ENCODE data around the gene BCAP29. TPM values are rescaled to one million over a fixed set of nuclear protein-coding genes. Genes with fewer than 3 reads are reported as not detected.

The BCAP29 gene
- total RNA-seq, 6 donors from 2014 or later: 29.6 to 97.0 (median 62.2) TPM

DNA sequence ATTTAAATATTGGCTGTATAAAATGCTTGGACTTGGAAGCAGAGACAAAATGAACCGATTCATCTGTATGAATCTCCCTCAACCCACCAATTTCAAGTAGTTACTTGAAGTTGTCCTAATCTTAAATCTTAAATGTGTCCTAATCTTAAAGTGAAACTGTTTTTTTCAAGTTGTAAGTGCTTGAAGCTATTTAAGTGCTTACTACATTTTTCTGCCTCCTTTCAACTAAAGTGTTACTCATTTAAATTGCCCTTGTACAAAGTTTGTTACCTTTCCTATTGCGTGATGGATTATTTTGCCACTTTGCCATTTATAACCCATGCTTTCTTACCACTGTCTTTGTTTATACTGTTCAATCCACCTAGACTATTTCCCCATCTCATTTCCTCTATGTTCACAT lies 2.8 kb downstream of the BCAP29 start:
- Histone ChIP-seq H3K4me1 (peaks cover 9 to 31% (median 27%) of the 10 kb centered on the region in 4 donors), H3K27me3 (no peaks in the 10 kb centered on the region), H3K27ac (peak overlapping the region in 2 of 4 donors; percentile 3 to 18), H3K36me3 (peaks cover 0 to 18% (median 8%) of the 10 kb centered on the region in 4 donors), H3K4me3 (peak overlapping the region in 2 of 4 donors; percentile 7 to 73), H3K9me3 (no peaks in the 10 kb centered on the region)
- no peak for TF ChIP-seq POLR2A (IDR thresholded peaks at IDR 0.05)
- TF ChIP-seq, protein P1, sequence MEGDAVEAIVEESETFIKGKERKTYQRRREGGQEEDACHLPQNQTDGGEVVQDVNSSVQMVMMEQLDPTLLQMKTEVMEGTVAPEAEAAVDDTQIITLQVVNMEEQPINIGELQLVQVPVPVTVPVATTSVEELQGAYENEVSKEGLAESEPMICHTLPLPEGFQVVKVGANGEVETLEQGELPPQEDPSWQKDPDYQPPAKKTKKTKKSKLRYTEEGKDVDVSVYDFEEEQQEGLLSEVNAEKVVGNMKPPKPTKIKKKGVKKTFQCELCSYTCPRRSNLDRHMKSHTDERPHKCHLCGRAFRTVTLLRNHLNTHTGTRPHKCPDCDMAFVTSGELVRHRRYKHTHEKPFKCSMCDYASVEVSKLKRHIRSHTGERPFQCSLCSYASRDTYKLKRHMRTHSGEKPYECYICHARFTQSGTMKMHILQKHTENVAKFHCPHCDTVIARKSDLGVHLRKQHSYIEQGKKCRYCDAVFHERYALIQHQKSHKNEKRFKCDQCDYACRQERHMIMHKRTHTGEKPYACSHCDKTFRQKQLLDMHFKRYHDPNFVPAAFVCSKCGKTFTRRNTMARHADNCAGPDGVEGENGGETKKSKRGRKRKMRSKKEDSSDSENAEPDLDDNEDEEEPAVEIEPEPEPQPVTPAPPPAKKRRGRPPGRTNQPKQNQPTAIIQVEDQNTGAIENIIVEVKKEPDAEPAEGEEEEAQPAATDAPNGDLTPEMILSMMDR (IDR thresholded peaks at IDR 0.05): no peak
- TF ChIP-seq POLR2AphosphoS5 (IDR thresholded peaks at IDR 0.05): no peak
- TF ChIP-seq EP300 (IDR thresholded peaks at IDR 0.05): no peak
- ATAC-seq (ENCODE audit: low FRiP score in 2 of 2) (no peak), DNase-seq (no peak)
- 61 to 63% methylated on average over 2 of the region's 2 CpGs for WGBS, 2 donors

GRCh38 chr7:107584716-107585115 lies 4.7 kb downstream of the BCAP29 start:
- ATAC-seq (ENCODE audit: low FRiP score in 2 of 2) (no peak), DNase-seq (no peak)
- Histone ChIP-seq H3K4me1 (peaks cover 4 to 28% (median 26%) of the 10 kb centered on the region in 4 donors), H3K4me3 (no peak overlapping the region), H3K27me3 (no peaks in the 10 kb centered on the region), H3K36me3 (peaks cover 0 to 20% (median 9%) of the 10 kb centered on the region in 4 donors), H3K9me3 (no peaks in the 10 kb centered on the region), H3K27ac (no peak overlapping the region)
- WGBS, 2 donors: 85 to 86% methylated on average over 2 of the region's 2 CpGs
- TF ChIP-seq POLR2A (IDR thresholded peaks at IDR 0.05) (no peak), EP300 (IDR thresholded peaks at IDR 0.05) (no peak), POLR2AphosphoS5 (IDR thresholded peaks at IDR 0.05) (no peak)
- TF ChIP-seq, protein P1 (IDR thresholded peaks at IDR 0.05): no peak

- Histone ChIP-seq H3K27me3 (no peaks in the 10 kb centered on the region), H3K27ac (no peak overlapping the region), H3K4me1 (peaks cover 0 to 1% (median 0%) of the 10 kb centered on the region in 4 donors), H3K4me3 (no peak overlapping the region), H3K36me3 (peaks cover 0 to 20% (median 9%) of the 10 kb centered on the region in 4 donors), H3K9me3 (no peaks in the 10 kb centered on the region)
- DNase-seq: no peak
- TF ChIP-seq, protein P1 (IDR thresholded peaks at IDR 0.05): no peak
- no peak for TF ChIP-seq POLR2A (IDR thresholded peaks at IDR 0.05)
- TF ChIP-seq POLR2AphosphoS5 (IDR thresholded peaks at IDR 0.05): no peak
- no peak for TF ChIP-seq EP300 (IDR thresholded peaks at IDR 0.05)
- 93 to 97% methylated on average over 5 of the region's 5 CpGs for WGBS, 2 donors
- no peak for ATAC-seq (ENCODE audit: low FRiP score in 2 of 2)
Observed at GRCh38 chr7:107588529-107589130, 8.6 kb downstream of the BCAP29 start.

DNA sequence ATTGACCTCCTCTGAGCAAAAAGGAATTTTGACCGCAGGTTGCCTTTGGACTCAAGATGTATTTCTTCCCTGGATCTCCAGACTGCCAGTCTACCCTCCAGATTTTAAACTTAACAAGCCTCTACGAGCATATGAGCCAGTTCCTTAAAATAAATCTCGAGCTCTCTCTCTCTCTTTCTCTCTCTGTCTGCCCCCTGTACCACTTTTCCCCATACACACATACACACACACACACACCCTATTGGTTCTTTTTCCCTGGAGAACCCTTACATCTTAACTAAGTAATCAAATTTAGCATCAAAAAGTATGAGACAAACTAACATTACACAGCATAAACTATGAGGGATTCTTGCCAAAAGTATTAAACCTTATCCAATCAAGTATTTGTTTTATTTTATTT lies 11.4 kb downstream of the BCAP29 start:
- Histone ChIP-seq H3K4me1 (peaks cover 0 to 7% (median 2%) of the 10 kb centered on the region in 4 donors), H3K4me3 (no peak overlapping the region), H3K36me3 (peaks cover 0 to 23% (median 5%) of the 10 kb centered on the region in 4 donors), H3K27me3 (no peaks in the 10 kb centered on the region), H3K27ac (no peak overlapping the region), H3K9me3 (no peaks in the 10 kb centered on the region)
- DNase-seq: no peak
- 73 to 82% methylated on average over 3 of the region's 3 CpGs for WGBS, 2 donors
- TF ChIP-seq POLR2AphosphoS5 (IDR thresholded peaks at IDR 0.05) (no peak), POLR2A (IDR thresholded peaks at IDR 0.05) (no peak), EP300 (IDR thresholded peaks at IDR 0.05) (no peak)
- TF ChIP-seq, protein P1 (IDR thresholded peaks at IDR 0.05): no peak
- ATAC-seq (ENCODE audit: low FRiP score in 2 of 2): no peak

Data from upper lobe of left lung (tissue), 6 donors.